Left lobe of liver (tissue), 2 donors: ENCODE data around the gene TBC1D23. TPM values are rescaled to one million over a fixed set of nuclear protein-coding genes. Genes with fewer than 3 reads are reported as not detected.
"Not testable (repeated sequence)": the region's sequence is repeated elsewhere in the genome, so short reads cannot be mapped to it uniquely, and the experiment has no call there.

Experiments used
- ATAC-seq: fragments of 200-7000 bp; cut with Tn5 transposase; one replicate; pipeline ENCODE4 v1.9.1; 2020; ENCODE audit warnings: mild to moderate bottlenecking, moderate library complexity
- DNase-seq: peaks from one replicate; pipeline ENCODE4 v3.0.0-alpha.2; 2020; ENCODE audit warnings: low spot score
- total RNA-seq: library from RNA; stranded (reverse); gene quantifications from one replicate; pipeline ENCODE4 v1.2.1, GENCODE V29; 2021
- donor health status: DM: no; HTN: no; CAD: no; lungs with moderate emphysema.
- donor health status: DM: no; HTN: yes; CAD: no.

The TBC1D23 gene
- total RNA-seq, 1 donor from 2014 or later, result 18.5 TPM

DNA sequence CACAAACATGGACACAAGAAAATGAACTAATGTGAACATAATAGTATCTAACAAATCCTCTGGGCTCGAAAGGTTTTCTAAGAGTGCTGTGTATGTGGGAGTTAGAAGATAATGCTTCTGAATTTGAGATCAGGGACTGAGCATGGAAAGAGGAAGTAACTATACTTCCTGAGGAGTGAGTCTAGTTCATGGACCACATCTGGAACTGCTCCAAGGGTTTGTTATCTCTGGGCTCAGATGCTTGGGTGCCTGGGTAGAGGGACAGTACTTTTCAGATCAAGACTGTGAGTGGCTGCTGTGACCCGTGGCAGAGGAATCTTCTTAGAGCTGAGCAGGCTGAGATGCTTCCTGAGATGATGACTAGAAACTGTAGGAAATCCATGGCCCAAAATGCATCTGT lies 28.5 kb downstream of the TBC1D23 start:
- DNase-seq (no peak), ATAC-seq (no peak)

DNA sequence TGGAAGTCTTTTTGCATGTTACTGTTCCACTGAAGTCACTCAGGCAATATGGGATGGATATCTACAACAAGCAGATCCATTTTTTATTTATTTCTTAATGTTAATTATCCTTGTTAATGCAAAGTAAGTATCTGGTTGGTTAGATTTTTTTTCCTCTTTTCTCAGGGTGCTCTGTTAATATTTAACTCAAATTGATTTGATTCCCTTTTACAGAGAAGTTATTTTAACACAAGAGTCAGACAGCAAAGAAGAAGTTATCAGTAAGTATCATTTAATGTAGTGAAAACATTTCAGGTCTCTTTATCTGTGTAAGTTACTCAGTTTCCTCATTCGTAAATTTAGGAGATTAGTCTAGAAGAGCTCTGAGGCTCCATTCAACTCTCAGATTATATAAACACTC lies 34.3 kb downstream of the TBC1D23 start:
- ATAC-seq, result peak; percentile 76
- DNase-seq, result no peak

DNA sequence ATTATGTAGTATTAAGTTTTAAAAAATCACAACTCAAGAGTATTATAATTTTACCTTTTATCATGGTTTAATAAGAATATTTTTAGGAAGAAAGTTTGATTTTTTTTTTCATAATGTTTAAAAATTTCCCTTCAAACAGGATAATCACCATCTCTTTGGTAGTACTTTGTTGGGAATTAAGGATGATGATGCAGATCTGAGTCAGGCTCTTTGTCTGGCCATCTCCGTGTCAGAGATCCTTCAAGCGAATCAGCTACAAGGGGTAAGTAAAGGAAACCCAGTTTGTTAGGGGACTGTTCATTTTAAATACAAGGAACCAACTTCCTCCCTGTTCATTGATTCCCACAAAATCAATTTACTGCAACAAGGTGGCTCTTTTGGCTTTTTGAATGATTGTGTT lies 37.0 kb downstream of the TBC1D23 start:
- DNase-seq (no peak), ATAC-seq (no peak)

DNA sequence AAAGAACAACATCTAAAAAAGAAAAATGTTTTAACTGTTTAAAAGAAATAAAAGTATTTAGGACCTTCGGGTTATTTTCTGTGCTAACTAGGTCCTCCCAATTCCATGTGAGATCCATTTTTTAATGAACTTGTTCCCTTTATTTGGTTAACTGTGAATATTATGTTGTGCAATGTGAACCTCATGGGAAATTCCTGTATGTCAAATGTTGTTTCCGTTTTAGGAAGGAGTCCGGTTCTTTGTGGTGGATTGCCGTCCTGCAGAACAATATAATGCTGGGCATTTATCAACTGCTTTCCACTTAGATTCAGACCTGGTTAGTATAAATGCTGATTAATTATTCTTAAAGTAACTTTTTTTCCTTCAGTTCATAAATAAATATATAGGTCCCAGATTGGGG lies 38.2 kb downstream of the TBC1D23 start:
- ATAC-seq, result no peak

DNA sequence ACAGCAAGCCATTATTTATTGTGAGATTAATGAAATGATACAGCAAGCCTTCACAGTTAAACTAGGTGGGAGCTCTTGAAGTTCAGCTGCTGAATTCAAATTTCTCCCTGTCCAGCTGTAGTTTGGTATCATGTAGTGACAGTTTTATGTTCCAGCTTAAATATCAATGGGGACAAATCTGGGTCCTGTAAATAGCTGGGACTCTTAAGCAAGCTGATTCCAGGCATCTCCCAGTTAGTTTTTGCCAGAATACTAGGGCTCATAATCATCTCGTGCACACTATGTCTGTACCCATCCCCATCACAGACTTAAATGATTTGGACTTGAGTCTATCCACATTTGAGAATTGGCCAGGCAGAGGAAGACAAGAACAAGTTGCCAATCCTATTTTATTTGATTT lies 45.9 kb downstream of the TBC1D23 start:
- DNase-seq (no peak), ATAC-seq (no peak)

More for the DNA sequence above, 38.2 kb downstream of the TBC1D23 start:
- no peak for DNase-seq

DNA sequence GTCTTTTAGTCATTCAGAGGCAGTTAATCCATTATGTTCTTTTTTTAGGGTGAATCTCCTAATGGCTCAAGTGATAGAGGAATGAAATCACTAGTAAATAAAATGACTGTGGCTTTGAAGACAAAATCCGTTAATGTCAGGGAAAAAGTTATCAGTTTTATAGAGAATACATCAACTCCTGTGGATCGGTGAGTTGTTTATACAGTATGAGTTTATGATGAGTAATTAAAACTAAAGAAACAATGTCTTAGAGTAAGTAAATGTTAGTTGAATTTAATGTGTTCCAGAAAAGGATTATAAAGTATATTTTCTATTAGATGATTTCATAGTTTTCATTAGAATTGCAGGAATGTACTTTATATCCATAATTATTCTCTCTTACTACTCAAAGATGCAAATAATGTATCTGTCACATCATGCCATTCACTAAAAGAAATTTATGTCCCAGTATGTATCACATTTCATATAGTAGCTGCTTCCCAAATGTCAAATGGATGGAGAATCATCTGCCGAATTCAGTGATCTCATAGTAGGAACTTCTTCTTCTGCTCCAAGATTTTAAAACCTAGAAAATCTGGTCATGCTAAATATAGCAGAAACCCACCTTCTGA lies 49.7 kb downstream of the TBC1D23 start:
- no peak for DNase-seq
- no peak for ATAC-seq

DNA sequence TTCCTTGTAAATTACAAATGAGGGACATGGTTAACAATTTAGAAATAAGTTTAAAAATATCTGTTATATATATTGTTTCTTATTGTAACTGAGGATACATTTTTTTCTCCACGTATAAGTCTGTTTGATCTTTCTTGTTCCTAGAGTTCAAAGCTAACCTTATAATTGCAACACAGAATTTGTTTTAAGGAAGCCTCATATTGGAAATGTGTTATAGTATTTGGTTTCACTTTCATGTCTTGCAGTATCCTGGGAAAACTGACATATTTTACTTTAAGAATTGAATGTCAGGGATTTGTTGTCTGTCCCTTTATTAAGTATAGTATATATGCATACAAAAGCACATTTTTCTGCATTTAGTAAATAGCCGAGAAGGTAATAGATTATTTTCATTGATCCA lies 50.2 kb downstream of the TBC1D23 start:
- no peak for DNase-seq
- peak; percentile 69 for ATAC-seq

DNA sequence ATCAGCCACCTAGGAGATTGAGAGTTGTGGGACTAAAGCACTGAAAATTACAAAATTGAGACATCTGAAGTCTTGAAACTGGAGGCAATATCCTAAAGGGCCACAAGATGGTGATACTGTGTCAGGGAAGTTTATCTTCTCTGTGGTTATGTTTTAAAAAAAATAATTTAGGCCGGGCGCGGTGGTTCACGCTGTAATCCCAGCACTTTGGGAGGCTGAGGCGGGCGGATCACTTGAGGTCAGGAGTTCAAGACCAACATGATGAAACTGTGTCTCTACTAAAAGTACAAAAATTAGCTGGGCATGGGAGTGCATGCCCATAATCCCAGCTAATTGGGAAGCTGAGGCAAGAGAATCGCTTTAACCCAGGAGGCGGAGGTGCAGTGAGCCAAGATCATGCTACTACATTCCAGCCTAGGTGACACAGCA lies 55.9 kb downstream of the TBC1D23 start:
- DNase-seq, result peak; percentile 72

DNA sequence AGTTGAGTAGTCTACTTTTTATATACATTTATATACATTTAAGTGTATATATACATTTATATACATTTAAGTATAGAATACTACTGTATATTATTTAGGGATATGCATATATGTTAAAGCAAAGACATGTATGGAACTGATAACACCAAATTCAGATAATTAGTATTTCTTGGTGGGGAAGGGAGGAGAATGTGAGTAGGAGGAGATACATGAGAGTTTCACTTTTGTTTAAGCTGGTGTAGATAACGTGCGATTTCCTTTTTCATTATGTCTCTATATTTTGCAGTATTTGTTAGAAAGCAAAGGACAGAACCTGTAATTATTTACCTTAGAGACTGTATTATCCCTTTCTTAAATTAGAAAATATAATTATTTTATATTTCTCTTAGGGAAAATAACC lies 57.1 kb downstream of the TBC1D23 start:
- ATAC-seq, result no peak
- no peak for DNase-seq

More for the DNA sequence above, 55.9 kb downstream of the TBC1D23 start:
- ATAC-seq, result peak; percentile 99

DNA sequence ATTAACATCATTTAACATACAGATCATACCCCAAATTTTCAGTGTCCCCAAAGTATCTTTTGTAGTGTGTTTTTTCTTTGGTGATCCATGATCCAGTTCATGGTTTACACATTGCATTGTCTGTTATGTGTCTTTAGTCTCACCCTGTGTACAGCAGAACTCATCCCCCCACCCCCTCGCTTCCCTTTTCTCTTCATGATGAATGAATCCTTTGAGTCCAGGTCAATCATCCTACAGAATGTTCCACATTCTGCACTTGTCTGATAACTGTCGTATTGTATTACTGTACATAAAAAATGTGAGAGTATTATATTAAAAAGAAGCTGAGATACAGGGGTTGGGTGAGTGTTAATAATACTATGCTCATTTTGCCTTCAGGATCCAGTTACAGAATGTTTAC lies 59.2 kb downstream of the TBC1D23 start:
- ATAC-seq (no peak), DNase-seq (no peak)

DNA sequence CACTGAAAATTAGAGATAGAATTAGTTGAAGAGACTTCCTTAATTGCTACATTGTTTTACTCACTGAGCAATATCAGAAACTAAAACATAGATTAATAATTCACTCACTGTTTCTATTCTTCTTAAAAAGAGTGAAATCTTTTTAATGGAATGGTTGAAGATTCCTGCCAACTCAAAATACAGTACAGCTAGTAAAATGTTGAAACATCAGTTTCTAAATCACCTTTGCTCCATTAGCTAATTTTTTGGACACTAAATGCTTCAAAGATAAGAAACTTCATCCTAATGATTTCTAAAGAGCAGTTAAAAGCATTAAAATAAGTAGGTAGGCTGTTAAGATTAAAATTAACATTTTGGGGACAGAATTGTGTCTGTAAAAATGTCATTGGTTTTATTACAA lies 63.3 kb downstream of the TBC1D23 start:
- ATAC-seq (peak; percentile 63), DNase-seq (no peak)

DNA sequence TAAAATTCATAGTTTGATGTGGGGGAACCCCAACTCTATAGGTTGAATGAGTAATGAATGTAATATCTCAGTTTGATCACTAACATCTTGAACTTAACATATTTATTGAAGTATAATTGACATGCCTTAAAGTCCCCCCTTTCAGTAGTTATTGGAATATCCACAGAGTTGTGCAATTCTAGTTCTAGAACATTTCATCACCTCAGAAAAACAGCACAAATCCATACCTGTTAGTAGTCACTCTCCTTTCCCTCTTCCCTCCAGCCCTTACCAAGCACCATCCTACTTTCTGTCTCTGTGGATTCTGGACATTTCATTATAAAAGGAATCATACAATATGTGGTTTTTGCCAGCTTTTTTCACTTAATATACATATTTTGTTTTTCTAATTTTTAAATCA lies 65.0 kb downstream of the TBC1D23 start:
- ATAC-seq (peak; percentile 49), DNase-seq (no peak)

DNA sequence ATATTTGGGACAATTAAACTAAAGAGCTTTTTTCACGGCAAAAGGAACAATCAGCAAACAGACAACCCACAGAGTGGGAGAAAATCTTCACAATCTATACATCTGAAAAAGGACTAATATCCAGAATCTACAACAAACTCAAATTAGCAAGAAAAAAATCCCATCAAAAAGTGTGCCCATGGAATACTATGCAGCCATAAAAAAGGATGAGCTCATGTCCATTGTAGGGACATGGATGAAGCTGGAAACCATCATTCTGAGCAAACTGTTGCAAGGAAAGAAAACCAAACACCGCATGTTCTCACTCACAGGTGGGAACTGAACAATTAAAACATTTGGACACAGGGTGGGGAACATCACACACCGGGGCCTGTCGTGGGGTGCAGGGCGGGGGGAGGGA lies 66.6 kb downstream of the TBC1D23 start:
- DNase-seq, ATAC-seq: not testable (repeated sequence)

DNA sequence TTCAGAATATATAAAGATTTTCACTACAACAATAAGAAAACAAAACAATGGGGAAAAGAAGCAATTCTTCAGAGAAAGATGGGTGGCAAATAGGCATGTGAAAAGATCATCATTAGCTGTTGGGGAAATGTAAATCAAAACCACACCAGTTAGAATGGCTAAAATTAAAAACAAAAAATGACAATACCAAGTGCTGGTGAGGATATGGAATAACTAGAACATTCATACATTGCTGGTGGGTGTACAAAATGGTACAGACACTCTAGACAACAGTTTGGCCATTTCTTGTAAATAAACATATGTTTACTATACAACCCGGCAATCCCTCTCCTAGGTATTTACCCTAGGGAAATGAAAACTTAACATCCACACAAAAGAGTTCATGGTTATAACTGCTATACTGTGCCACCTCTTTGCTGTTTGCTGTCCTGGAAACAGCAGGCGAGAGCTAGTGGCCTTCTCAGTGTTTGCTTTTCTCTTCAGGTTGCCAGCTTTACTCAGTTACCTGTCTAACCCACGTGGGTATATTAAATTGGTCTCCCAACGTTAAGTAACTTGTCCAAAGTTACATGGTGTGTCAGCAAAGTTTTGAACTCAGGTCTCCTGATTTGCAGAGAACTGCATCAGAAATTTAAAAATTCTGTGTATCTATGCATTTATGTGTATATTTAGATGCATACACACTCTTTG lies 69.2 kb downstream of the TBC1D23 start:
- peak; percentile 64 for ATAC-seq
- peak; percentile 62 for DNase-seq

DNA sequence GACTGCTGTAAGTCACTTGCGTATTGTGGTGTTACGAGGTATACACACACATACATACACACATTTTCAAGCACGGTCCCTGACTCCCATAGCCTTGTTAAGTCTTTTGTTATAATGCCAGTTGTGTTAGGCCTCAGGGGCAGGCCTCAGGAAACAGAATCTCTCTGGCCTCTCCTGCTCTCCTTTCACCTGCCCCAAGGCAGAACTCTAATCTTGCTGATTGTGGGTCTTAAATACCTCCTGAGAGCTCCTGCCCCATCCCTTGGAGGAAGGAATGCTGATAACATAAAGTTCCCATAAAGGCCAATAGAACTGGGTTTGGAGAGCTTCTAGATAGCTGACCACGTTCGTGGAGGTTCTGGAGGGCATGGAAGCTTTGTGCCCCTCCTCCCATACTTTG lies 69.9 kb downstream of the TBC1D23 start:
- DNase-seq (no peak), ATAC-seq (no peak)

DNA sequence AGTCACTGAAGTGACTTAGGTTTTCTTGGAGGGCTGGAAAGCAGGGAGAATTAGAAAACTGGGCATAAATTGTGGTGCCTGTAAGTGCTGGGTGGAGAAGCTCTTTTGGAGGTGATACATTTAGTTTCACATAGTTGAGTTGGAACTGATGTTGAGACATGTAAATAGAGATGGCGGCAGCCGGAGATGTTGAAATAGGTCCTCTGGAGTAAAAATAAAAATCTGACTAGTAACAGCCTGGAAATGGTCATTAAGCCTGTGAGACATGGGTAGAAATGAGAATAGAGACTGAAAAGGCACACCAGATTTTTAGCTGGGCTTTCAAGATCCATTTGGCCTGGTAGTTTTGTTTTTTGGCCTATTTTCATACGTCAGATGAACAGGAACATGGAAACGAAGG lies 70.9 kb downstream of the TBC1D23 start:
- no peak for ATAC-seq
- no peak for DNase-seq

DNA sequence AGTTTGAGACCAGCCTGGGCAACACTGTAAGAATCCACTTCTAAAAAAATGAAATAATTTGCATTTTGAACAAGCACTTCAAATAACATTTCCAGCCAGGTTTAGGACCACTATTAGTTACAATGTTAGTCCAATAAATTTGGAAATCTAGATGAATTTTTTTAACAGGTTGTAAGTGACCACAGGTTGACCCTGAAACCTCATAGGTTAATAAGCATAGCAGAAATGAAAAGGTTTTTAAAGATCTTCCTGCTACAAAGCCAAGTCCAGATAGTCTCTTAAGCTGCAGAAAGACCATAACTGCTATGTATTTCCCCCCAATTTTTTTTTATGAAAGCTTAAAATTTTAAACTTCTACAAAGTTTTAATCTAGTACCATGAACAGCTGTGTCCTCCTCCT lies 72.3 kb downstream of the TBC1D23 start:
- DNase-seq (no peak), ATAC-seq (no peak)

DNA sequence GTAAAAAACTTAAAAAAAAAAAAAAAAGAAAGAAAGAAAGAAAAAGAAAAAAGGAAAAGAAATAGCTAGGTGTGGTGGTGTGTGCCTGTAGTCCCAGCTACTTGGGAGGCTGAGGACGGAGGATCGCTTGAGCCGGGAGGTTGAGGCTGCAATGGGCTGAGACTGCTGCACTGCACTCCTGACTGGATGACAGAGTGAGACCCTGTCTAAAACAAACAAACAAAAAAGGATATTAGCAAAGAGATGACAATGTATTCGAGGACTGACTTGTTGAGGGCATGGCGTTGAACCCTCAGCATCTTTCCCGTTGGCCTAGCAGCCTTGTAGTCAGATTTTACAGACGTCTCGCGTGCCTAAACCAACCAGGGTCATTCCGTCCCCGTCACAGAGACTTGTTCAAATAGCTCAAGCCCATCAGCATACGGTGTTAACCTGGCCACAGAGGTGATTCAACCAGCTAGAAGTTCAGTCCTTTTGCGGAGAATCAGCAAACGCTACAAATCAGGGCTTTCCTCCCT lies 73.2 kb downstream of the TBC1D23 start:
- DNase-seq, result no peak
- no peak for ATAC-seq

DNA sequence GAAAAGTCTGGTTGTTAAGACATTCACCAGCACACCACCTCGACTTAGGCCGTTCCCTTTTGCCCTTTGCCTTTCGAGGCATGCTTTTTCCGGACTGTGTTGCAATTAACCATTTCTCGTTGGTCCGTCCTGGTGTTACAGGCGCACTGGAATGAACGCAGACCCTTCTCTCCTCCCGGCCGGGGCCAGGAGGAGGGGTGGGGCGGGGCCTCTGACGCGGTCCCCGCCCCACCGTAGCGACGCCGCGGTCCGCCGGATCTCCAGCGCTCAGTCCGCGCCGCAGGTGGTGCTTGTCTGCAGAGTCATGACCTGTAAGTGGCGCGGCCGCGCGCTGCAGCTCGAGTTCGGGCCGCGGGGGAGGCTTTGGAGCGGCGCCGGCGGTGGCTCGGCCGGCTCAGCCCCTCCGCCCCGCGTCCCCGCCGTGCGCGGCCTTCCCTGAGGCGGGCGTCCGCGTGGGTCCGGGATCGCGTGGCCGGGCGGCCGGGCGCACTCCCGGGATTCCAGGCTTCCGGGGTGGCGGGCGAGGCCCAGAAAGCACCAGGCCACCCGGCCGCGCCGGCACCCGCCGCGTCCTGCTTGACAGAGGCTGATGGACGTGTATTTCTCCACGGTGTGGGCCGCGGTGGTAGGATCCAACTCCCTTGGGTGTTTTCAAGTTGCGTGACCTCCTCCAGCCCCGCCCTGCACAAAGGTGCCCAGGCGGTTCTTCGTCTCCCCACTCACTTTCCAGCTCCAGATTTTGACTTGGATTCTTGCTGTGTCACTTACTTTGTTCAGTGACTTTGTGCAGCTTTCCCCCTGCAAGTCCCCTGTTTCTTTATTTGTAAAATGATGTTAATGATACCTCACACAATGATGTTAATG lies 73.9 kb downstream of the TBC1D23 start, which contains the start of gene NIT2:
Gene NIT2 (plus strand): TSS at position 270 of the 864 bp plus-strand sequence. CDS start 35 bp downstream, at position 305.
- ATAC-seq, result peak; percentile 89
- DNase-seq, result peak; percentile 94

DNA sequence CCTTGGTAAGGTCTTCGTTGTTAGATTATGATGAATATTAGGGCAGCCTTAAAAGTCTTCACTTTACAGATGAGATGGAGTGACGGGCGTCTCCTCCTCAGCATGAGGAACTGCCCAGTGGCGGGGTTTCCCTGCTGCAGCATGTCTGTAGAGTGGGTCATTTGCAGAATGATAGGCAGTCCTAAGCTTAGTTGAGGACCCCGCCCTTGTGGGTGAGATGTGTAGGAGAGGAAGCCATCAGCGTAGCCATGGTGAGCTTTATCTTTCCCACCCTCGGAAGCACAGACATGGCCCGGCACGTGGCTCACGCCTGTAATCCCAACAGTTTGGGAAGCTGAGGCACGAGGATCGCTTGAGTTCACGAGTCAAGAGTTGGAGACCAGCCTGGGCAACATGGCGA lies 74.6 kb downstream of the TBC1D23 start:
- no peak for DNase-seq
- peak; percentile 5 for ATAC-seq

DNA sequence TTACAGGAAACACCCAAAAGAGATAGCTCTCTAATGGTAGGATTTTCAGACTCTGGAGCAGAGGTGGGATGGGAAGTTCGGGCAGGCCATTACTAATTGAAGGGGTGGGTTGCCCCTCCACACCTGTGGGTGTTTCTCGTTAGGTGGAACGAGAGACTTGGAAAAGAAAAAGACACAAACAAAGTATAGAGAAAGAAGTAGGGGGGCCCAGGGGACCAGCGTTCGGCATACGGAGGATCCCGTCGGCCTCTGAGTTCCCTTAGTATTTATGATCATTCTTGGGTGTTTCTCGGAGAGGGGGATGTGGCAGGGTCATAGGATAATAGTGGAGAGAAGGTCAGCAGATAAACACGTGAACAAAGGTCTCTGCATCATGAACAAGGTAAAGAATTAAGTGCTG lies 75.4 kb downstream of the TBC1D23 start:
- DNase-seq, ATAC-seq: not testable (repeated sequence)
